ENCODE results near the gene BICD2.

DNA sequence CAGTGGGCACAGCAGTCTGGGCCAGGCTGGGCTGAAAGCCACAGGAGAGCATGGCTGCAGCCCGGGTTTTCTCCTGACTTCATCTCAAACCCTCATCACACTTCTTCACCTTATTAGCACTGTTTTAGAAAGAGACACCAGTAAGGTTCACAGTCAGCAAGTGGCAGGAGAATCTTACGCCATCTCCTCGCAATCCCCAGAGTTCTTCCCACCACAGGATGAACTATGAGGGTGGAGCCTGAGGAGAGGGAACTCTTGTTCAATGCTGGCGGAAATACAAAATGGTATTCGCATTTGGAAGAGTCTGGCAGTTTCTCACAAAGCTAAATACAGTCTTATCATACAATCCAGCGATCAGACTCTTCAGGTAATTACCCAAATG lies 14.7 kb downstream of the BICD2 start:
- TF ChIP-seq CTCF (IDR thresholded peaks at IDR 0.05) (no peak), POLR2A (IDR thresholded peaks at IDR 0.05) (no peak)
